Common myeloid progenitor, CD34-positive (primary cell): Measurements from ENCODE around the gene CD209.

Source experiments
- CTCF ChIA-PET: fragments of 350-600 bp; sonication (Branson Sonifier 250); formaldehyde crosslinking; loops from one replicate; lab custom pipeline; 2021; ENCODE audit warnings: antibody characterized with exemption; lab: Charles Lee
- POLR2A ChIA-PET: fragments of 350-600 bp; sonication (Branson Sonifier 250); formaldehyde crosslinking; loops from one replicate; lab custom pipeline; 2021; ENCODE audit warnings: antibody characterized with exemption; lab: Charles Lee
- DNase-seq, 3 donors: peaks; one replicate each; pipeline versions ENCODE4 v3.0.0 to v3.0.0-alpha.2; 2013
- H3K27ac ChIP-seq, 2 experiments: 1 replicate in 1 of 2; 2 replicates in 1 of 2; pipeline ENCODE4 v1.7.0; 2013; ENCODE audit warnings: inconsistent platforms in 2 of 2, low read length in 2 of 2, mild to moderate bottlenecking in 2 of 2, low read depth in 1 of 2, moderate library complexity in 1 of 2; ENCODE audit not compliant: severe bottlenecking in 2 of 2, insufficient read depth in 1 of 2, poor library complexity in 1 of 2
- H3K27me3 ChIP-seq, 5 experiments: replicated peaks in 2 of 5; 1 replicate in 3 of 5; 2 replicates in 2 of 5; pipeline versions ENCODE4 v1.6.1 to v1.7.0; 2013; ENCODE audit warnings: low read length in 4 of 5, mild to moderate bottlenecking in 2 of 5, moderate library complexity in 2 of 5, inconsistent platforms in 1 of 5; ENCODE audit not compliant: insufficient read depth in 5 of 5, control insufficient read depth in 4 of 5
- H3K36me3 ChIP-seq, 4 experiments: 1 replicate in 2 of 4; 2 replicates in 2 of 4; pipeline versions ENCODE4 v1.6.1 to v1.7.0; 2013; ENCODE audit warnings: low read length in 3 of 4, control low read depth in 1 of 4, mild to moderate bottlenecking in 1 of 4; ENCODE audit not compliant: control insufficient read depth in 4 of 4, insufficient read depth in 4 of 4
- H3K4me1 ChIP-seq, 4 experiments: 1 replicate in 3 of 4; 2 replicates in 1 of 4; pipeline versions ENCODE4 v1.6.1 to v1.7.1; 2013; ENCODE audit warnings: low read length in 3 of 4, mild to moderate bottlenecking in 3 of 4, control low read depth in 1 of 4, inconsistent platforms in 1 of 4, moderate library complexity in 1 of 4; ENCODE audit not compliant: control insufficient read depth in 4 of 4, insufficient read depth in 4 of 4; ENCODE audit errors: control extremely low read depth in 1 of 4
- H3K4me3 ChIP-seq, 7 experiments: 1 replicate in 4 of 7; 2 replicates in 3 of 7; pipeline versions ENCODE4 v1.5.1 to v1.7.0; 2013; ENCODE audit warnings: mild to moderate bottlenecking in 7 of 7, low read length in 6 of 7, moderate library complexity in 6 of 7, inconsistent platforms in 2 of 7, low read depth in 2 of 7, control low read depth in 1 of 7; ENCODE audit not compliant: insufficient read depth in 4 of 7, control insufficient read depth in 1 of 7; ENCODE audit errors: extremely low read depth in 1 of 7
- H3K9me3 ChIP-seq, 5 experiments: 1 replicate in 4 of 5; 2 replicates in 1 of 5; pipeline versions ENCODE4 v1.6.1 to v1.7.1; 2013; ENCODE audit warnings: low read length in 4 of 5, mild to moderate bottlenecking in 2 of 5, inconsistent platforms in 1 of 5, low read depth in 1 of 5, moderate library complexity in 1 of 5; ENCODE audit not compliant: control insufficient read depth in 4 of 5, insufficient read depth in 2 of 5; ENCODE audit errors: control extremely low read depth in 1 of 5
- WGBS: methylation state at CpG from one replicate; pipeline ENCODE4 v1.1.5; 2013; ENCODE audit not compliant: insufficient coverage; 5-methylcytosine and 5-hydroxymethylcytosine counted together

The CD209 gene

DNA sequence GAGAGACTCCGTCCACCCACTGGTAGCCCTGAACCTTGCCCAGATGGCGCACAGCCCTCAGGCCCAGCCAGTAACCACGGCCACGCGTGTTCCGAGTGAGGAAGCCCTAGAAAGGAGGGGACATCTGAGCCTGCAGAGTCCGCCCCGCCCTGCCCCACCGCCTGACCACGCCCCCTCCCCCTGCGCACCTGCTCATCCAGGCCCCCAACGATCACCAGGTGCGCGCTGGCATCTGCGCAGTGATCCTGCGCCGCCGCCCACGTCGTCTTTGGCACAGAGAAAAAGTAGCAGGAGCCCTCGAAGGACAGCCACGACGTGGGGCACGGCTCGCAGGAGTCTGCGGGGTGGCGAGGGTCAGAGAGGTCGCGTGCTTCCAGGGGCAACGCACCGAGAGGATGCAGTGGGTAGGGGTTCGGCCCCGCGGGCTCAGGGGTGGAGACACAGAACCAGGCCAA is 17.5 kb downstream of the CD209 start:
- ChIA-PET CTCF (interaction anchor here (1.2 kb wide), 1 partner anchor 9 kb away, joined by 6 read pairs; no protein-coding TSS in a partner anchor), POLR2A (no interaction called here)
- peak overlapping the region in 2 of 7 experiments; percentile 8 to 38 for H3K4me3 ChIP-seq
- no peak for DNase-seq
- H3K27me3 ChIP-seq = peaks cover 0 to 47% (median 22%) of the 10 kb centered on the region in 5 experiments
- H3K9me3 ChIP-seq = no peaks in the 10 kb centered on the region
- WGBS = 9% methylated on average over 17 of the region's 34 CpGs
- peaks cover 0 to 21% (median 12%) of the 10 kb centered on the region in 4 experiments for H3K4me1 ChIP-seq
- H3K36me3 ChIP-seq = no peaks in the 10 kb centered on the region
- no peak overlapping the region for H3K27ac ChIP-seq

DNA sequence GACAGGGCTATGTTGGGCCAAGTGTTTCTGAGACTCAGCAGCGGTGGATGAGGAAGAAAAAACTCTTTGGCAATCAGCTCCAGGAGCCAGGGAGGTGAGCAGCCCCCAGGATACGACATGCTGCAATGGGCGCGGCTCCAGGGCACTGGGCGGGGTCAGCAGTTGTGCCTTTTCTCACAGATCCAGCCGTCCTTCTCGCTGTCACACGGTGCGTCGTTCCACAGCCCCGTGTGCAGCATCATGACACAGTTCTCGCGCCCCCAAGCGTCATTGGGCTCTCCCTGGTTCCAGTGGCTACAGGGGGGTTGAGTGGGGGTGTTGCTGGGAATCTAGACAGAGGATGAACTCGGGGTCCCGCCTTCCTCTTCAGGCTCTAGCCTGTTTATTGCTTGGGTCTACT is 18.1 kb downstream of the CD209 start:
- Histone ChIP-seq H3K9me3 (no peaks in the 10 kb centered on the region), H3K27me3 (peaks cover 0 to 47% (median 22%) of the 10 kb centered on the region in 5 experiments), H3K27ac (no peak overlapping the region), H3K36me3 (no peaks in the 10 kb centered on the region), H3K4me1 (peaks cover 0 to 21% (median 7%) of the 10 kb centered on the region in 4 experiments), H3K4me3 (no peak overlapping the region)
- 18% methylated on average over 13 of the region's 16 CpGs for WGBS
- peak in 1 of 3 donors; percentile 21 for DNase-seq
- CTCF ChIA-PET = no interaction called here
- POLR2A ChIA-PET = no interaction called here

DNA sequence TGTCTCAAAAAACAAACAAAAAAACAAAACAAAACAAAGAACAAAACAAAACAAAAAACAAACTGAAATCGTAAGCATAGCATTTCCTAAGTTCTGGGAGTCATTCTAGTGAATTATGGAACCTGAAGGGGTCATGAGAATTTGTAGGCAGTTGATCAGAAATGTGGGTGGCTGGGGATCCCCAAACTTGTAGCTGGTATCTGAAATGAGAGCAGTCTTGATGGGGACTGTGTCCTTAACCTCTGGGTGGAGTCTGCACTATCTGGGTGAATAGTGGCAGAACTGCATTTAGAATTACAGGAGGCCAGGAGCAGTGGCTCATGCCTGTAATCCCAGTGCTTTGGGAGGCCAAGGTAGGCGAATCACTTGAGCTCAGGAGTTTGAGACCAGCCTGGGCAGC is 21.5 kb downstream of the CD209 start:
- ChIA-PET CTCF (interaction anchor here (1.7 kb wide), 1 partner anchor 74 kb away, joined by 5 read pairs; no protein-coding TSS in a partner anchor), POLR2A (no interaction called here)
- no peak overlapping the region for H3K27ac ChIP-seq
- peaks cover 0 to 36% (median 17%) of the 10 kb centered on the region in 5 experiments for H3K27me3 ChIP-seq
- no peak for DNase-seq
- peaks cover 0 to 18% (median 7%) of the 10 kb centered on the region in 4 experiments for H3K4me1 ChIP-seq
- no peak overlapping the region for H3K4me3 ChIP-seq
- no peaks in the 10 kb centered on the region for H3K36me3 ChIP-seq
- H3K9me3 ChIP-seq = no peaks in the 10 kb centered on the region
- 100% methylated on average over 1 of the region's 2 CpGs for WGBS

DNA sequence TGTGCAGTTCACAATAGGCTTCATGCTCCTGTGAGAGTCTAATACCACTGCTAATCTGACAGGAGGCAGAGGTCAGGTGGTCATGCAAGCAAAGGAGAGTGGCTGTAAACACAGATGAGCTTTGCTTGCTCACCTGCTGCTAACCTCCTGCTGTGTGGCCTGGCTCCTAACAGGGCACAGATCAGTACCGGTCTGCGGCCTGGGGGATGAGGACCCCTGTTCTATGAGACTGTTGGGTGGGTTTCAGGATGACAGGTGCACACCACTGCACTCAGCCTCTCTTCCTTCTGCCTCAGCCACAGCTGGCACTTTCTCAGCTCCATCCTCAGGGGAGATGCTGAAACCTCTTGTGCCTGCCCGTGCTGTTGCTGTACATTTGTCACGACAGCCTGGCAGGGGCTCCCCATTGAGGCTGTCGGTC is 25.1 kb downstream of the CD209 start:
- CTCF ChIA-PET = interaction anchor here (1.0 kb wide), 1 partner anchor 42 kb away, joined by 3 read pairs; the partner anchor contains the start of gene TRAPPC5

DNA sequence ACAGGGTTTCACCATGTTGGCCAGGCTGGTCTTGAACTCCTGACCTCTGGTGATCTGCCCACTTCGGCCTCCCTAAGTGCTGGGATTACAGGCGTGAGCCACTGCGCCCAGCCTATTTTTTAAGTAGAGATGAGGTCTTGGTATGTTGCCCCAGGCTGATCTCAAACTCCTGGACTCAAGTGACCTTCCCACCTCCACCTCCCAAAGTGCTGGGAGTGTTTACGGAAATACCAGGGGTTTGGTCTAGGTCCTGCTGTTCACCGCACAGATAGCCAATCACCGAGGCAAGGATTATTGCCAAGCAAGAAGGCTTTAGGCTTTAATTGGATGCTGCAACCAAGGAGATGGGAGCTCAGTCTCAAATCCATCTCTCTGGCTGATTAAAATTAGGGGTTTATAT is 27.0 kb downstream of the CD209 start:
- H3K27me3 ChIP-seq = peaks cover 0 to 2% (median 0%) of the 10 kb centered on the region in 5 experiments
- DNase-seq = no peak
- peaks cover 0 to 5% (median 2%) of the 10 kb centered on the region in 5 experiments for H3K9me3 ChIP-seq
- CTCF ChIA-PET = interaction anchor here (0.8 to 1.9 kb wide), 2 partner anchors 11 to 40 kb away, joined by 3 to 6 read pairs; partner anchors contain the start of gene TRAPPC5
- H3K36me3 ChIP-seq = no peaks in the 10 kb centered on the region
- WGBS = 96% methylated on average over 3 of the region's 6 CpGs
- POLR2A ChIA-PET = no interaction called here
- no peak overlapping the region for H3K4me3 ChIP-seq
- no peak overlapping the region for H3K27ac ChIP-seq
- H3K4me1 ChIP-seq = peaks cover 0 to 21% (median 4%) of the 10 kb centered on the region in 4 experiments

More for the DNA sequence above, 25.1 kb downstream of the CD209 start:
- Histone ChIP-seq H3K27me3 (peaks cover 0 to 2% (median under 1%) of the 10 kb centered on the region in 5 experiments), H3K27ac (no peak overlapping the region), H3K4me1 (peaks cover 0 to 15% (median 4%) of the 10 kb centered on the region in 4 experiments), H3K36me3 (no peaks in the 10 kb centered on the region), H3K9me3 (no peaks in the 10 kb centered on the region), H3K4me3 (no peak overlapping the region)
- WGBS = 83% methylated on average over 5 of the region's 5 CpGs
- POLR2A ChIA-PET = no interaction called here
- DNase-seq = no peak

DNA sequence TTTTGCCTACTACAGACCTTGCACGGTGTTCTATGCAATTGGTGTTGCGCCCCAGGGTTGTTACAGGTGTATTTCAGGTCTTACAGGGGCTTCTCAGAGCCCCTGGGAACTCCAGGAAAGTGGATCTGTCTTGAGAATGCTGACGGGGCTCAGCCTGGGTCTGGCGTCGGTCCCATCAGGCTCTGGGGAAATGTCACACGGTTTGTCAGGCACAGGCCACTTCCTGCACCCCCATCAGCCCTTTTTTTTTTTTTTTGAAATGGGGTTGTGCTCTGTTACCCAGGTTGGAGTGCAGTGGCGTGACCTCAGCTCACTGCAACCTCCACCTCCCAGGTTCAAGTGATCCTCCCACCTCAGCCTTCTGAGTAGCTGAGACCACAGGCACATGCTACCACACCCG is 28.7 kb downstream of the CD209 start:
- WGBS = 29% methylated on average over 6 of the region's 8 CpGs
- ChIA-PET CTCF (interaction anchor here (1.2 to 1.9 kb wide), 2 partner anchors 38 to 66 kb away, joined by 4 to 6 read pairs; partner anchors contain the start of gene TRAPPC5), POLR2A (no interaction called here)
- peaks cover 0 to 31% (median 6%) of the 10 kb centered on the region in 4 experiments for H3K4me1 ChIP-seq
- peak in 2 of 3 donors; percentile 63 to 67 for DNase-seq
- H3K27ac ChIP-seq = no peak overlapping the region
- peaks cover 0 to 2% (median 0%) of the 10 kb centered on the region in 5 experiments for H3K27me3 ChIP-seq
- H3K4me3 ChIP-seq = peak overlapping the region in 1 of 7 experiments; percentile 32
- peaks cover 0 to 5% (median 2%) of the 10 kb centered on the region in 5 experiments for H3K9me3 ChIP-seq
- H3K36me3 ChIP-seq = no peaks in the 10 kb centered on the region

DNA sequence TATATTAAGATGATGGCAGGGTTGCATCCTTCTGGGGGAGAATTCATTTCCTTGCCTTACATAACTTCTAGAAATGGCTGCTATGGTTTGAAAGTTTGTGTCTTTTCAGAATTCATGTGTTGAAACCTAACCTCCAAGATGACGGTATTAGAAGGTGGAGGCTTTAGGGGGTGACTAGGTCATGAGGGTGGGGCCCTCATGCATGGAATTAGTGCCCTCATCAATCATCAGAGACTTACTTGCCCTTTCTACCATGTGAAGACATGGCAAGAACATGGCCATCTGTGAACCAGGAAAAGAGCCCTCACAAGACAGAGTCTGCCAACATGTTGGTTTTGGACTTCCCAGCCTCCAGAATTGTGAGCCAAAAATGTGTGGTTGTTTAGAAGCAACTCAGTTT is 30.6 kb downstream of the CD209 start:
- Histone ChIP-seq H3K4me1 (peaks cover 0 to 35% (median 6%) of the 10 kb centered on the region in 4 experiments), H3K27me3 (no peaks in the 10 kb centered on the region), H3K9me3 (peaks cover 0 to 5% (median 2%) of the 10 kb centered on the region in 5 experiments), H3K27ac (no peak overlapping the region), H3K4me3 (no peak overlapping the region), H3K36me3 (no peaks in the 10 kb centered on the region)
- no peak for DNase-seq
- WGBS = 100% methylated on average over 1 of the region's 1 CpG
- ChIA-PET CTCF (no interaction called here), POLR2A (no interaction called here)
